HepG2 (cell line): Measurements from ENCODE around the gene ACACB. TPM values are rescaled to one million over a fixed set of nuclear protein-coding genes. Genes with fewer than 3 reads are reported as not detected.

Experiments
- ATM ChIP-seq: fragments of 450-650 bp; IDR thresholded peaks from 2 replicates; pipeline ENCODE4 v1.7.1; 2017; ENCODE audit warnings: mild to moderate bottlenecking, borderline replicate concordance
- CENPBD1 ChIP-seq: sonication (generic); formaldehyde crosslinking; IDR thresholded peaks from 2 replicates; pipeline ENCODE4 v1.8.0; 2022; ENCODE audit warnings: missing genetic modification reagents, low read depth, mild to moderate bottlenecking, borderline replicate concordance
- DMAP1 ChIP-seq: IDR thresholded peaks from 2 replicates; pipeline ENCODE4 v1.6.1; 2016
- FOSL2 ChIP-seq: sonication (generic); formaldehyde crosslinking; IDR thresholded peaks from 2 replicates; pipeline ENCODE4 v1.4.0; 2020; ENCODE audit warnings: missing genetic modification reagents
- HIC2 ChIP-seq: sonication (generic); formaldehyde crosslinking; IDR thresholded peaks from 2 replicates; pipeline ENCODE4 v1.9.0; 2022; ENCODE audit warnings: low read depth, missing genetic modification reagents
- MAX ChIP-seq: IDR thresholded peaks from 2 replicates; pipeline ENCODE4 v1.6.1; 2012; ENCODE audit warnings: inconsistent platforms
- MED1 ChIP-seq: sonication (generic); formaldehyde crosslinking; IDR thresholded peaks from 2 replicates; pipeline ENCODE4 v1.4.0; 2020; ENCODE audit warnings: missing genetic modification reagents
- RBM39 ChIP-seq: fragments of 200-400 bp; formaldehyde crosslinking; IDR thresholded peaks from one replicate; pipeline ENCODE4 v1.6.1; 2018; ENCODE audit warnings: antibody characterized with exemption, mild to moderate bottlenecking, low read depth, low read length; ENCODE audit not compliant: poor library complexity, severe bottlenecking
- RXRA ChIP-seq: sonication (generic); formaldehyde crosslinking; IDR thresholded peaks from 2 replicates; pipeline ENCODE4 v1.5.1; 2020; ENCODE audit warnings: missing genetic modification reagents
- SALL2 ChIP-seq: sonication (generic); formaldehyde crosslinking; IDR thresholded peaks from 2 replicates; pipeline ENCODE4 v1.8.1; 2023; ENCODE audit warnings: mild to moderate bottlenecking, missing genetic modification reagents, inconsistent platforms
- TFDP1 ChIP-seq: IDR thresholded peaks from 2 replicates; pipeline ENCODE4 v1.6.1; 2016; ENCODE audit warnings: missing compliant biosample characterization, missing genetic modification reagents, borderline replicate concordance
- ZFP1 ChIP-seq: IDR thresholded peaks from 2 replicates; pipeline ENCODE4 v1.6.1; 2016
- ZHX1 ChIP-seq: sonication (generic); formaldehyde crosslinking; IDR thresholded peaks from 2 replicates; pipeline ENCODE4 v1.8.1; 2022; ENCODE audit warnings: low read depth, mild to moderate bottlenecking, missing genetic modification reagents
- ZNF17 ChIP-seq: sonication (generic); formaldehyde crosslinking; IDR thresholded peaks from 2 replicates; pipeline ENCODE4 v1.5.0; 2020; ENCODE audit warnings: mild to moderate bottlenecking, missing genetic modification reagents
- ZNF260 ChIP-seq: sonication (generic); formaldehyde crosslinking; IDR thresholded peaks from 2 replicates; pipeline ENCODE4 v1.4.0; 2020; ENCODE audit warnings: missing genetic modification reagents, low read depth, mild to moderate bottlenecking, borderline replicate concordance
- ZNF30 ChIP-seq: sonication (generic); formaldehyde crosslinking; IDR thresholded peaks from 2 replicates; pipeline ENCODE4 v1.5.0; 2020; ENCODE audit warnings: mild to moderate bottlenecking, missing genetic modification reagents
- ZNF354B ChIP-seq: sonication (generic); formaldehyde crosslinking; IDR thresholded peaks from 2 replicates; pipeline ENCODE4 v1.8.0; 2022; ENCODE audit warnings: mild to moderate bottlenecking, missing genetic modification reagents
- ZNF432 ChIP-seq: sonication (generic); formaldehyde crosslinking; IDR thresholded peaks from 2 replicates; pipeline ENCODE4 v1.5.0; 2020; ENCODE audit warnings: missing genetic modification reagents, mild to moderate bottlenecking, borderline replicate concordance
- ZNF75D ChIP-seq: sonication (generic); formaldehyde crosslinking; IDR thresholded peaks from 2 replicates; pipeline ENCODE4 v1.8.1; 2023; ENCODE audit warnings: missing genetic modification reagents, mild to moderate bottlenecking, borderline replicate concordance
- ZNF784 ChIP-seq: sonication (generic); formaldehyde crosslinking; IDR thresholded peaks from 2 replicates; pipeline ENCODE4 v1.5.1; 2020; ENCODE audit warnings: missing genetic modification reagents, mild to moderate bottlenecking, borderline replicate concordance
- ZNF883 ChIP-seq: sonication (generic); formaldehyde crosslinking; IDR thresholded peaks from 2 replicates; pipeline ENCODE4 v1.5.1; 2020; ENCODE audit warnings: mild to moderate bottlenecking, missing genetic modification reagents; ENCODE audit errors: not compliant biosample characterization
- polyA plus RNA-seq, 8 experiments: library from polyadenylated mRNA; depleted of rRNA in 3 of 8; stranded (reverse) in 7 of 8; unstranded in 1 of 8; fragments of >200 nt; fragmentation: Illumina TruSeq in 4 of 8; extraction: Trizol in 4 of 8; gene quantifications; 2 replicates each; pipeline versions ENCODE4 v1.2.1 to v1.2.3, GENCODE V29; 2011 to 2016; ENCODE audit warnings: low read depth in 4 of 8, missing spikeins in 1 of 8, mixed read lengths in 1 of 8; ENCODE audit not compliant: insufficient read depth in 1 of 8
- total RNA-seq, 5 experiments: library from RNA; depleted of rRNA; stranded (reverse); fragments of >200 nt; fragmentation: Illumina TruSeq; extraction: Trizol; gene quantifications; 2 replicates each; pipeline ENCODE4 v1.2.3, GENCODE V29; 2016; ENCODE audit warnings: low read depth in 1 of 5

The ACACB gene
- total and polyA plus RNA-seq, 2 of the 13 experiments (the other 11 are each of a cell fraction or from before 2014, with no cell fraction given), result 6.2 to 8.6 TPM

- TF ChIP-seq ZNF75D (CRISPR knock-in tag) (no peak), ZNF260 (no peak), HIC2 (no peak), DMAP1 (CRISPR knock-in tag) (peak; percentile 67; the same call in 1 of the 2 replicates), ZNF784 (CRISPR knock-in tag) (no peak), ZNF354B (no peak), RXRA (peak; percentile 66; the same call in 1 of the 2 replicates), RBM39 (no peak), ZNF432 (CRISPR knock-in tag) (no peak), ZNF883 (CRISPR knock-in tag) (peak; percentile 52), TFDP1 (CRISPR knock-in tag) (no peak; the same call in 1 of the 2 replicates), ATM (no peak), ZNF17 (CRISPR knock-in tag) (no peak), ZFP1 (CRISPR knock-in tag) (no peak), ZHX1 (CRISPR knock-in tag) (peak; percentile 65; the same call in 1 of the 2 replicates), MAX (peak; percentile 45), CENPBD1 (CRISPR knock-in tag) (no peak), SALL2 (CRISPR knock-in tag) (no peak), FOSL2 (CRISPR knock-in tag) (peak; percentile 85), ZNF30 (CRISPR knock-in tag) (no peak), MED1 (peak; percentile 59; the same call in 1 of the 2 replicates)
These were observed 161.7 kb downstream of the ACACB start (continued) for GRCh38 chr12:109277899-109278762.
